ENCODE data around the gene FAM163B.

DNA sequence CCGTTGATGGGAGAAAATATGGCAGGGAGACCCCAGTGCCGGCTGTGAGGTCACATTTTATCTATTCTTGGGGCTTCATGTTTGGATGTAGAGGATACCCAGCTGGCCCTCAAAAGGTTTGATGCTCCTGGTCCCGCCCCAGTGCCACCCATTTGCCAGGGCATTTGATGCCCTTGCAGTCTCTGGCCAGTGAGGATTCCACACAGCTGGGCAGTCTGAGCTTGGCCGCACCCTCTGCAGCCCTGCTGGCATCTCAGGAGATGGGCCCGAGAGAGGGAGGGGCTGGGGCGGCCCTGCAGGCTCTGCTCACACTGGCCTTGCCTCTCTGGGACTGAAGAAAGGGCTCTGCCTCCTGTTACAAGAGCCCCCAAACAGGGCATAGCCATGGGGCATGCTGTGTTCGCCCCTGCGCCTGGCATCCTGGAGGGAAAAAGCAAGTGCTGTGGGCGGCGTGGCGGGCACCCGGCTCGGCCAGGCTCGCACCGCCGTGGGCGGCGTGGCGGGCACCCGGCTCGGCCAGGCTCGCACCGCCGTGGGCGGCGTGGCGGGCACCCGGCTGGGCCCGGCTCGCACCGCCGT lies 47.1 kb downstream of the FAM163B start:
- TF ChIP-seq, protein P1, sequence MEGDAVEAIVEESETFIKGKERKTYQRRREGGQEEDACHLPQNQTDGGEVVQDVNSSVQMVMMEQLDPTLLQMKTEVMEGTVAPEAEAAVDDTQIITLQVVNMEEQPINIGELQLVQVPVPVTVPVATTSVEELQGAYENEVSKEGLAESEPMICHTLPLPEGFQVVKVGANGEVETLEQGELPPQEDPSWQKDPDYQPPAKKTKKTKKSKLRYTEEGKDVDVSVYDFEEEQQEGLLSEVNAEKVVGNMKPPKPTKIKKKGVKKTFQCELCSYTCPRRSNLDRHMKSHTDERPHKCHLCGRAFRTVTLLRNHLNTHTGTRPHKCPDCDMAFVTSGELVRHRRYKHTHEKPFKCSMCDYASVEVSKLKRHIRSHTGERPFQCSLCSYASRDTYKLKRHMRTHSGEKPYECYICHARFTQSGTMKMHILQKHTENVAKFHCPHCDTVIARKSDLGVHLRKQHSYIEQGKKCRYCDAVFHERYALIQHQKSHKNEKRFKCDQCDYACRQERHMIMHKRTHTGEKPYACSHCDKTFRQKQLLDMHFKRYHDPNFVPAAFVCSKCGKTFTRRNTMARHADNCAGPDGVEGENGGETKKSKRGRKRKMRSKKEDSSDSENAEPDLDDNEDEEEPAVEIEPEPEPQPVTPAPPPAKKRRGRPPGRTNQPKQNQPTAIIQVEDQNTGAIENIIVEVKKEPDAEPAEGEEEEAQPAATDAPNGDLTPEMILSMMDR (conservative IDR thresholded peaks at IDR 0.05 in 1 of 2, IDR thresholded peaks at IDR 0.05 in 1 of 2; ENCODE audit: low read depth in 1 of 2, low read length in 2 of 2) = no peak
- TF ChIP-seq EZH2 (IDR thresholded peaks at IDR 0.05; ENCODE audit: low read length, missing control alignments) = no peak
